Parathyroid adenoma (tissue), 2 donors: Measurements from ENCODE around the gene BEND3.
"Not testable (repeated sequence)": the region's sequence is repeated elsewhere in the genome, so short reads cannot be mapped to it uniquely, and the experiment has no call there.

Source experiments
- H2AFZ ChIP-seq: fragments of 300-600 bp; sonication (generic); one replicate; pipeline ENCODE4 v1.7.0; 2017; ENCODE audit warnings: antibody characterized with exemption, mild to moderate bottlenecking
- H3K27ac ChIP-seq: fragments of 300-600 bp; sonication (generic); one replicate; pipeline ENCODE4 v1.7.0; 2017
- H3K27me3 ChIP-seq: fragments of 300-600 bp; sonication (generic); one replicate; pipeline ENCODE4 v1.7.0; 2017; ENCODE audit warnings: low read length; ENCODE audit not compliant: control insufficient read depth, insufficient read depth
- H3K36me3 ChIP-seq: fragments of 300-600 bp; sonication (generic); one replicate; pipeline ENCODE4 v1.7.0; 2017; ENCODE audit warnings: low read length; ENCODE audit not compliant: control insufficient read depth, insufficient read depth
- H3K4me1 ChIP-seq: fragments of 300-600 bp; sonication (generic); one replicate; pipeline ENCODE4 v1.7.0; 2017; ENCODE audit warnings: control low read depth
- H3K4me2 ChIP-seq: fragments of 300-600 bp; sonication (generic); one replicate; pipeline ENCODE4 v1.7.0; 2017; ENCODE audit warnings: low read length
- H3K4me3 ChIP-seq: fragments of 300-600 bp; sonication (generic); one replicate; pipeline ENCODE4 v1.7.0; 2017; ENCODE audit warnings: low read depth, low read length
- H3K79me2 ChIP-seq: fragments of 300-600 bp; sonication (generic); one replicate; pipeline ENCODE4 v1.7.0; 2017; ENCODE audit warnings: control low read depth
- H3K9ac ChIP-seq: fragments of 300-600 bp; sonication (generic); one replicate; pipeline ENCODE4 v1.7.0; 2017; ENCODE audit warnings: mild to moderate bottlenecking
- H3K9me3 ChIP-seq: fragments of 300-600 bp; sonication (generic); one replicate; pipeline ENCODE4 v1.7.0; 2017; ENCODE audit warnings: low read length; ENCODE audit not compliant: control insufficient read depth
- TF ChIP-seq, protein P1 (sequence below): fragments of 300-600 bp; sonication (generic); IDR thresholded peaks from one replicate; pipeline ENCODE4 v1.7.0; 2017; ENCODE audit warnings: antibody characterized with exemption, mild to moderate bottlenecking
- donor health status: primary hyperparathyroidism.

BEND3 gene

DNA sequence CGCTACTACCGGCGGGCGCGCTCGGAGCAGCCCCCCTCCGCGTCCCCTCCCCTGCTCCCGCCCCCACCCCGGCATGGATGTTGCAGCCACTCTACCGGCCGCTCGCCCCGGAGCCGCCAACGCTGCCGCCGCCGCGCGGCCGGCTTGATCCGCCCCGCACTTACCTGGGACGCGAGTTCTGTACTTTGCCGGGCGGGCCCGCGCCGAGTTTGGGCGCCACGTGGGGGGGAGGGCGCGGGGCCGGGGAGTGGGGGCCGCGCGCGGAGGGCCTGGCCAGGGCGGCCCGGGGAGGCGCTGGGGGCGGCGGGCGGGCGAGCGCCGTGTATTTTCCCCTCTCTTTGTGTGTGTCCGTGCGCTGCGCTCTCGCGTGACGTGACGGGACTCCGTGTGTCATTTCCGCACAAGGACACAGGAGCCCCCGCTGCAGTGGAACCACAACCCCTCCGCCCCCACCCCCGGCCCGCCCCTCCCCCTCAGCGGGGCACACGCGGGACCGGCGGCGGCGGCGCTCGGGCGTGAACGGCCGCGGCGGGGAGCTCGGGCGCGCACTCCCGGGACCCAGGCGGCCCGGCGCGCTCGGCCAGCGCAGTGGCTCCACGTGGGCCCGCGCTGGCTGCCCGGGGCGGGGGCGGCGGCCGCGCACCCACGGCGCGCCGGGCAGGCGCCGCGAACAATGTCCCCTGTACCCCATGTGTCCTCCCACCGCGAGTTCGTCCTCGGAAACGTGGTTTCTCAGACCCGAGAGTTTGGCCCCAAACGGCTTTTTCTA lies at the start of gene BEND3:
TSS of gene BEND3 (minus strand) at position 590 of the 769 bp plus-strand sequence. CDS start 16,230 bp downstream, outside the sequence.
- Histone ChIP-seq H3K4me3 (peak within 1 kb of the TSS; percentile 55), H3K27me3 (no peaks in the 10 kb centered on the region), H3K9ac (no peak within 1 kb of the TSS), H3K4me2 (peak within 1 kb of the TSS; percentile 93), H3K79me2 (peaks cover 4% of the 10 kb centered on the region), H3K27ac (peak within 1 kb of the TSS; percentile 72), H3K36me3 (no peaks in the 10 kb centered on the region), H3K4me1 (peaks cover 7% of the 10 kb centered on the region), H3K9me3 (no peaks in the 10 kb centered on the region), H2AFZ (peak within 1 kb of the TSS; percentile 98)
- TF ChIP-seq, protein P1, sequence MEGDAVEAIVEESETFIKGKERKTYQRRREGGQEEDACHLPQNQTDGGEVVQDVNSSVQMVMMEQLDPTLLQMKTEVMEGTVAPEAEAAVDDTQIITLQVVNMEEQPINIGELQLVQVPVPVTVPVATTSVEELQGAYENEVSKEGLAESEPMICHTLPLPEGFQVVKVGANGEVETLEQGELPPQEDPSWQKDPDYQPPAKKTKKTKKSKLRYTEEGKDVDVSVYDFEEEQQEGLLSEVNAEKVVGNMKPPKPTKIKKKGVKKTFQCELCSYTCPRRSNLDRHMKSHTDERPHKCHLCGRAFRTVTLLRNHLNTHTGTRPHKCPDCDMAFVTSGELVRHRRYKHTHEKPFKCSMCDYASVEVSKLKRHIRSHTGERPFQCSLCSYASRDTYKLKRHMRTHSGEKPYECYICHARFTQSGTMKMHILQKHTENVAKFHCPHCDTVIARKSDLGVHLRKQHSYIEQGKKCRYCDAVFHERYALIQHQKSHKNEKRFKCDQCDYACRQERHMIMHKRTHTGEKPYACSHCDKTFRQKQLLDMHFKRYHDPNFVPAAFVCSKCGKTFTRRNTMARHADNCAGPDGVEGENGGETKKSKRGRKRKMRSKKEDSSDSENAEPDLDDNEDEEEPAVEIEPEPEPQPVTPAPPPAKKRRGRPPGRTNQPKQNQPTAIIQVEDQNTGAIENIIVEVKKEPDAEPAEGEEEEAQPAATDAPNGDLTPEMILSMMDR: no peak

GRCh38 chr6:107164299-107164698 lies 49.0 kb upstream of the BEND3 start:
- not testable (repeated sequence) for H3K4me1 ChIP-seq

GRCh38 chr6:107161521-107161920 lies 46.2 kb upstream of the BEND3 start:
- TF ChIP-seq, protein P1: no peak
- no peaks in the 10 kb centered on the region for H3K36me3 ChIP-seq
- H3K27me3 ChIP-seq: no peaks in the 10 kb centered on the region
- H3K79me2 ChIP-seq: no peaks in the 10 kb centered on the region
- no peak overlapping the region for H3K4me2 ChIP-seq
- no peaks in the 10 kb centered on the region for H3K4me1 ChIP-seq
- no peak overlapping the region for H3K27ac ChIP-seq
- no peak overlapping the region for H3K4me3 ChIP-seq
- H3K9me3 ChIP-seq: no peaks in the 10 kb centered on the region
- no peak overlapping the region for H3K9ac ChIP-seq
- H2AFZ ChIP-seq: no peak overlapping the region

More at GRCh38 chr6:107164299-107164698, 49.0 kb upstream of the BEND3 start:
- H3K27ac ChIP-seq, H3K4me2 ChIP-seq, H3K79me2 ChIP-seq, H3K9ac ChIP-seq, H2AFZ ChIP-seq, H3K36me3 ChIP-seq, H3K9me3 ChIP-seq, H3K27me3 ChIP-seq, H3K4me3 ChIP-seq: not testable (repeated sequence)

GRCh38 chr6:107156617-107157016 lies 41.3 kb upstream of the BEND3 start:
- Histone ChIP-seq H3K79me2 (no peaks in the 10 kb centered on the region), H3K9me3 (no peaks in the 10 kb centered on the region), H2AFZ (no peak overlapping the region), H3K27me3 (no peaks in the 10 kb centered on the region), H3K9ac (no peak overlapping the region), H3K36me3 (no peaks in the 10 kb centered on the region), H3K4me2 (no peak overlapping the region), H3K4me3 (no peak overlapping the region), H3K27ac (no peak overlapping the region), H3K4me1 (peaks cover 8% of the 10 kb centered on the region)
- TF ChIP-seq, protein P1: no peak

GRCh38 chr6:107154801-107155160 lies 39.5 kb upstream of the BEND3 start:
- Histone ChIP-seq H3K36me3 (no peaks in the 10 kb centered on the region), H3K4me2 (no peak overlapping the region), H3K4me3 (no peak overlapping the region), H3K9ac (no peak overlapping the region), H3K27ac (no peak overlapping the region), H3K79me2 (no peaks in the 10 kb centered on the region), H2AFZ (no peak overlapping the region), H3K27me3 (no peaks in the 10 kb centered on the region), H3K4me1 (peaks cover 8% of the 10 kb centered on the region), H3K9me3 (no peaks in the 10 kb centered on the region)
- TF ChIP-seq, protein P1: no peak
